BE2C (cell line): ENCODE results near the gene CXCR5.
A peak's percentile ranks its signal among the peaks of the same experiment; 100 is the strongest.

Experiments
- DNase-seq: peaks from one replicate; pipeline ENCODE4 v3.0.0-alpha.2; 2020
- H3K27me3 ChIP-seq: fragments of 250-450 bp; sonication (Bioruptor Pico); 2 replicates; pipeline ENCODE4 v1.5.1; 2020; ENCODE audit warnings: mild to moderate bottlenecking
- H3K36me3 ChIP-seq: fragments of 250-450 bp; sonication (Bioruptor Pico); 2 replicates; pipeline ENCODE4 v1.5.1; 2020; ENCODE audit warnings: mild to moderate bottlenecking
- H3K4me1 ChIP-seq: fragments of 250-450 bp; sonication (Bioruptor Pico); 2 replicates; pipeline ENCODE4 v1.5.1; 2020
- H3K4me3 ChIP-seq: 2 replicates; pipeline ENCODE4 v1.5.1; 2011; ENCODE audit warnings: low read depth, low read length
- H3K9me3 ChIP-seq: fragments of 250-450 bp; sonication (Bioruptor Pico); 2 replicates; pipeline ENCODE4 v1.5.1; 2020
- CTCF ChIP-seq: IDR thresholded peaks from 2 replicates; pipeline ENCODE4 v1.5.1; 2012; ENCODE audit warnings: mild to moderate bottlenecking, low read depth, low read length

CXCR5 gene

GRCh38 chr11:118918128-118918685 lies 34.5 kb downstream of the CXCR5 start:
- no peaks in the 10 kb centered on the region; the same call in 1 of the 2 replicates for H3K36me3 ChIP-seq
- H3K4me3 ChIP-seq = no peak overlapping the region
- peak; percentile 19 for DNase-seq
- peaks cover 88% of the 10 kb centered on the region for H3K4me1 ChIP-seq
- no peaks in the 10 kb centered on the region for H3K27me3 ChIP-seq
- no peak for TF ChIP-seq CTCF
- H3K9me3 ChIP-seq = no peaks in the 10 kb centered on the region

DNA sequence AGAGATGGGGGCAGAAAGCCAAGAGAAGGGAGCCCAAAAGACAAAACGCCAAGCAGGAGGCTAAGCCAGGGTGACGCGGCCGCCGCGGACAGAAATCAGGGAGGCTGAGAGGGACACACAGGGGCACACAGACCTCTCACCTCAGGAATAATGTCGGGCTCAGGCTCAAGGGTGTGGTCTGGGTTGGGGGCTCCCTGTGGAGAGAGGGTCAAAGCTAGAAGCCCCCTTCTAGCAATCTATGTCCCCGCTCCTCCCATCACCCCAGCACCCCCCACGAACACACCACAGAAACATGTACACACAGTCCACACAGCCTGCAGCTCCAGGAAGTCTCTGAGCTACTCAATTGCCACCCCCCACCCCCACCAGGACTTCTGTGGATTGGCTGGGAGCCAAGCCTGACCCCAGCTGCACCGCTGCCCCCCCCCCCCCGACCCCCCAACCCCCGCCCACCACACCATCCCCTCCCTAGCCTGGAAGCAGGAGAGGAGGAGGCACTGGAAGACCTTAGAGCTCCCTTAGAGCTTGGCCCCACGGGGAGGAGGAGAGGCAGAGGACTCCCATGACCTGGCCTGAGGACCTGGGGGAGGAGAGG lies 35.1 kb downstream of the CXCR5 start:
- H3K9me3 ChIP-seq = no peaks in the 10 kb centered on the region
- TF ChIP-seq CTCF = no peak
- no peaks in the 10 kb centered on the region; the same call in 1 of the 2 replicates for H3K36me3 ChIP-seq
- peaks cover 91% of the 10 kb centered on the region for H3K4me1 ChIP-seq
- no peaks in the 10 kb centered on the region for H3K27me3 ChIP-seq
- peak overlapping the region; percentile 92 for H3K4me3 ChIP-seq
- DNase-seq = peak; percentile 21

DNA sequence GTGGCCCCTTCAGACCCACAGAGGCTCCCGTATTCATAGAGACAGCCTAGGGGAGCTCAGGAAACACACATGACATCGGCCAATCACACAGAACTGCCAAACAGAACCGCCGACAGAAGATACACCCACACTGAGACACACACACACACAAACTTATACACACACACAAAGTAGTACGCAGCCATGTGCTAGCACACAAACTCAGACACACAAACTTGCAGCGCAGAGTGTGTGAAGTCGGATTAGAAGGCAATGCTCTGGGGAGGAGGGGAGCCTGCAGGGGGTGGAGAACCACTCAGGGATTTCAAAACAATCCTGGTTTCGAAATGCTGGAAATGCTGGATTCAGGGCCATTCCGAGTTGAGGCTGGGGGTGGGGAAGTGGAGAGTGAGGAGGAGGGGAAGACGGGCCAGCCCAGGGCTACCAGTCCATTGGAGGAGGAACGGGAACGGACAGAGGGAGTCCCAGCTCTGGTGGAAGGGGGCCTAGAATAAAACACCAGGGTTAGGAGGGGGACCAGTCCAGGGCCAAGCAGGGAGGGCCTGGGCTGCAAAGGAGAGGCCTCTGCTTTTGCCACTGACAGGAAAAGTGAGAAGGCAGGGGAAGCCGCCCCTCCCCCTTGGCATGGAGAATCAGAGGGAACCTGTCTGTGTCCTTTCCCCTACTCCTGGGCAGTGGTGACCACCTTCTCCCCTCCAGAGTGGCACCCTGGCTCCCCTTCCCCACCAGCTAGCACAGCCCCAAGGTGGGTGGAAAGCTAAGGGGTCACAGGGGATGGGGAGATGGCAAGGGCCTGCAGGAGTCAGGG lies 37.6 kb downstream of the CXCR5 start:
- Histone ChIP-seq H3K9me3 (no peaks in the 10 kb centered on the region), H3K4me3 (peak overlapping the region; percentile 92), H3K4me1 (peaks cover 71% of the 10 kb centered on the region), H3K27me3 (no peaks in the 10 kb centered on the region), H3K36me3 (no peaks in the 10 kb centered on the region)
- DNase-seq = no peak
- no peak for TF ChIP-seq CTCF

DNA sequence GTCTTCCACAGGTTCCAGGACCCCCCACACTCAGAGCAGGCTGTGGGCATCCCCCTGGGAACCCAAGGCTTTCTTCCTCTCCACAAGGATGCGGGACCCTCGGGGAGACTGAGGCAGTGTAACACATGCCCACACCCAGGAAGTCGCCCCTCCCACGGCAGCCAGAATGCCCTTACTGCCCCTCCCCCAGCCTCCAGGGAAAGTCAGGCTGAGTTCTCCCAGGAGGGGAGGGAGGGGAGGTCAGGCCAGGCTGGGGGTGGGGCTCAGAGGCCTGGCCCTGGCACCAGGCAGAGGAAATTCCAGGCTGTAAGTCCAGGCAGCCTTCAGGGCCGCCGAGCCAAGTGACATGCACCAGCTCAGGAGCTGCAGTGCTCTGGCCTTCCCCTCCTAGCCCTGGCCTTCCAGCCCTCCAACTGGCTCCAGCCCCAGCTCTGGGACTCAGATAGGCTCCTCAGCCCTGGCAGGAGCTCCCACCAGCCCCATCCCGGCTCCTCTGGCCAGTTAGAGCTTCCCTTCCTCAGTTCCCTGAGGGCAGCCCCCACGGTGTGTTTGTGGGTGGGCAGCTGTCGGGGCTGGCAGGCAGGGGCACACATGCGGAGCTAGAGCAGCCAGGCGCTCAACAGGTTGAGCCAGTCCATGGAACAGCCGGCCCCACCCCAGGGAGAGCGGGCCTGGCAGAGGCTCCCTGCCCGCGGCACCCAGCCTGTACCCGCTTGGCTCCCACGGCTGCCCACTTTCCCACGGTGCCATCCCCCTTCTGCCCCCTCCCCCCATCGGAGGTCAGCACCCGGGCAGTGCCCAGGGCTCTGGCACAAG lies 38.4 kb downstream of the CXCR5 start:
- TF ChIP-seq CTCF = no peak
- DNase-seq = peak; percentile 76
- H3K4me1 ChIP-seq = peaks cover 63% of the 10 kb centered on the region

DNA sequence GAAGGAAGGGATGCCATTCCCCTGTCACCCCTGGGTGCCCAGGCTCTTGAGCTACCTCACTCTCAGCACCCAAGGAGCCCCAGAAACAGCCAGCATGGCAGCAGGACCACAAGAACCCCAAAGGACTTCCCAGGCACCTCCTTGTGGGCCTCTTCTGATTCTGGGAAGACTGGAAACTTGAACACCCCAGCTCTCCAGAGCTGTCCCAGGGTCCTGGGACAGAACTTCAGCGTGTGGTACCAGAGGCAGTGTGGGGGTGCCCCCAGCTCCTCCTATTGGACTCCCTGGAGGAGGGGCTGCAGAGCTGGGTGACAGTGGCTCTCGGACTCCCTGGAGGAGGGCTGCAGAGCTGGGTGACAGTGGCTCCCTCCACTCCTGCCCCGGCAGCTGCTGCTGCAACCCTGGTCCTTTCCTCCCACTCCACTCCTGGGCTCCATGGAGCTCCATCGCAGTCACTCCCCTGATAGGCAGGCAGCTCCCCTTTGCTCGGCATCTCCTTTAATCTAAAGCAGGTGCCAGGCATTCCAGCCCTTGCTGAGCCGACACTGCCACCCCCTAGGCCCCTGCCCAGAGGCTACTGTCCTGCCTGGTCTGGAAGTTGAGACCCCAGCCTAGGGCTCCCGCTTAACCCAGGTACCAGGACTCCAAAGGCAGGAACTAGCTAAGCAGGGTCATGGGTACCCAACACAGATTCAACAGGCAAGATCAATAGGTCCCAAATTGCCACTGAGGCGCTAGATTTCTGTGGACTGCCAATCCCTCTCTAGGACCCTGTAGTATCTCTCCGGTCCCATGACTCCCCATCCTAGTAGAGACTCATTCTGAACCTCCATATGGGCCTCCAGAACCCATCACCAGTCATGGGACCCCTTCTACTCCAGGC lies 39.3 kb downstream of the CXCR5 start:
- H3K27me3 ChIP-seq = no peaks in the 10 kb centered on the region
- no peak for DNase-seq
- no peak for TF ChIP-seq CTCF
- H3K4me1 ChIP-seq = peaks cover 60% of the 10 kb centered on the region
- H3K36me3 ChIP-seq = no peaks in the 10 kb centered on the region
- peak overlapping the region; percentile 92 for H3K4me3 ChIP-seq
- H3K9me3 ChIP-seq = no peaks in the 10 kb centered on the region

More for the DNA sequence above, 38.4 kb downstream of the CXCR5 start:
- H3K36me3 ChIP-seq = no peaks in the 10 kb centered on the region
- H3K9me3 ChIP-seq = no peaks in the 10 kb centered on the region
- no peaks in the 10 kb centered on the region for H3K27me3 ChIP-seq
- peak overlapping the region; percentile 92 for H3K4me3 ChIP-seq
